ENCODE measurements around the gene DRG2. TPM values are rescaled to one million over a fixed set of nuclear protein-coding genes. Genes with fewer than 3 reads are reported as not detected.

Gene DRG2
- total and polyA plus RNA-seq, 9 of the 15 experiments (the other 6 are each of a cell fraction or from before 2014, with no cell fraction given), result 6.6 to 36.7 (median 26.1) TPM

- Histone ChIP-seq H3K36me3 (ENCODE audit: control insufficient read depth, insufficient read depth, low read length) (no peaks in the 10 kb centered on the region), H3K9me3 (replicated peaks; ENCODE audit: control insufficient read depth, insufficient read depth, low read depth, low read length) (no peaks in the 10 kb centered on the region), H3K4me2 (ENCODE audit: insufficient read depth, low read length) (no peak overlapping the region), H3K27ac (ENCODE audit: extremely low read depth, low read depth, low read length) (no peak overlapping the region), H3K9ac (ENCODE audit: insufficient read depth in 1 of 2, low read depth in 2 of 2, low read length in 2 of 2) (no peak overlapping the region), H3K27me3 (ENCODE audit: control insufficient read depth in 2 of 2, insufficient read depth in 2 of 2, low read length in 2 of 2) (no peaks in the 10 kb centered on the region), H3K79me2 (ENCODE audit: control insufficient read depth, insufficient read depth, low read length) (no peaks in the 10 kb centered on the region), H3K9me1 (ENCODE audit: control insufficient read depth, insufficient read depth, low read length) (no peaks in the 10 kb centered on the region), H3K4me1 (replicated peaks in 1 of 2; ENCODE audit: control insufficient read depth in 2 of 2, insufficient read depth in 2 of 2, low read length in 2 of 2) (peaks cover 0 to 10% of the 10 kb centered on the region in 2 experiments; a peak in 2 of 5 replicates), H4K20me1 (replicated peaks; ENCODE audit: control insufficient read depth, insufficient read depth, low read length) (no peaks in the 10 kb centered on the region), H3K4me3 (no peak overlapping the region), H2AFZ (ENCODE audit: low read depth, low read length) (no peak overlapping the region)
- no TSS peak for BruUV-seq (replicated peaks)
- WGBS (ENCODE audit: insufficient coverage, low coverage, missing lambda C conversion rate), result 76% methylated on average over 6 of the region's 68 CpGs
- in situ Hi-C loops (cut with MboI), result no loop called here
- POLR2A ChIA-PET, result interaction anchor here (0.6 kb wide), 1 partner anchor 19 kb away, joined by 3 read pairs; no protein-coding TSS in a partner anchor
- no peak for FAIRE-seq
- CTCF ChIA-PET (ENCODE audit: low intra/inter-chr PET ratio), result no interaction called here
- no peak for DNase-seq (ENCODE audit: extremely low read depth in 1 of 4, low spot score in 3 of 4)
- intact Hi-C loops (cut with micrococcal nuclease), result no loop called here
- TF ChIP-seq SRSF3 (IDR thresholded peaks at IDR 0.05; ENCODE audit: insufficient read depth, low read length) (no peak), IFI16 (CRISPR knock-in tag; IDR thresholded peaks at IDR 0.05) (no peak), CEBPZ (IDR thresholded peaks at IDR 0.05; ENCODE audit: borderline replicate concordance, low read depth, low read length) (no peak), HMBOX1 (IDR thresholded peaks at IDR 0.05) (no peak), MLX (CRISPR knock-in tag; conservative IDR thresholded peaks at IDR 0.05) (no peak), ZBED1 (IDR thresholded peaks at IDR 0.05) (no peak), MTA3 (IDR thresholded peaks at IDR 0.05; ENCODE audit: borderline replicate concordance) (no peak), TAF1 (IDR thresholded peaks at IDR 0.05; ENCODE audit: control insufficient read depth, extremely low read depth, insufficient read depth, low read length, severe bottlenecking) (no peak), ZNF197 (CRISPR knock-in tag; IDR thresholded peaks at IDR 0.05; ENCODE audit: low read depth) (no peak), RFX5 (IDR thresholded peaks at IDR 0.05; ENCODE audit: low read depth, low read length) (no peak), HMG20A (CRISPR knock-in tag; conservative IDR thresholded peaks at IDR 0.05) (no peak), PHF8 (IDR thresholded peaks at IDR 0.05; ENCODE audit: borderline replicate concordance, low read length) (no peak), ATF3 (IDR thresholded peaks at IDR 0.05) (no peak), ATF3 (CRISPR knock-in tag; conservative IDR thresholded peaks at IDR 0.05) (no peak)
- no peak for ATAC-seq
Measured at GRCh38 chr17:18120461-18121017, 32.8 kb downstream of the DRG2 start.
